CD4-positive, alpha-beta T cell (primary cell): ENCODE measurements around the gene TLE1. TPM values are rescaled to one million over a fixed set of nuclear protein-coding genes. Genes with fewer than 3 reads are reported as not detected.

ENCODE experiments used
- ATAC-seq: fragments of 200-7000 bp; cut with Tn5 transposase; one replicate; pipeline ENCODE4 v1.10.0; 2022; ENCODE audit warnings: mild to moderate bottlenecking; ENCODE audit not compliant: poor library complexity
- CTCF ChIA-PET: fragments of 350-600 bp; sonication (Branson Sonifier 250); formaldehyde crosslinking; loops from one replicate; lab custom pipeline; 2021; ENCODE audit warnings: antibody characterized with exemption, inconsistent platforms; lab: Charles Lee
- POLR2A ChIA-PET: fragments of 350-600 bp; sonication (Branson Sonifier 250); formaldehyde crosslinking; loops from one replicate; lab custom pipeline; 2021; ENCODE audit warnings: antibody characterized with exemption, inconsistent platforms; lab: Charles Lee
- DNase-seq, 14 experiments: peaks; one replicate each; pipeline ENCODE4 v3.0.0-alpha.2; 2013 to 2020; ENCODE audit warnings: mixed read lengths in 2 of 14
- H3K27ac ChIP-seq, 2 donors: one replicate each; pipeline versions ENCODE4 v1.5.1 to v1.7.0; 2013; ENCODE audit warnings: low read length in 2 of 2, low read depth in 1 of 2, mild to moderate bottlenecking in 1 of 2
- H3K27me3 ChIP-seq, 2 experiments: 1 replicate in 1 of 2; 2 replicates in 1 of 2; pipeline versions ENCODE4 v1.6.1 to v1.7.0; 2013; ENCODE audit warnings: low read length in 2 of 2, control low read depth in 1 of 2, mild to moderate bottlenecking in 1 of 2, moderate library complexity in 1 of 2; ENCODE audit not compliant: insufficient read depth in 2 of 2, control insufficient read depth in 1 of 2
- H3K36me3 ChIP-seq: one replicate; pipeline ENCODE4 v1.6.1; 2013; ENCODE audit warnings: low read length, control low read depth; ENCODE audit not compliant: insufficient read depth
- H3K4me1 ChIP-seq: one replicate; pipeline ENCODE4 v1.6.1; 2013; ENCODE audit warnings: low read length, control low read depth; ENCODE audit not compliant: insufficient read depth
- H3K4me3 ChIP-seq: one replicate; pipeline ENCODE4 v1.5.1; 2013; ENCODE audit warnings: mild to moderate bottlenecking, low read length, moderate library complexity
- H3K9me3 ChIP-seq, 2 experiments: 1 replicate in 1 of 2; 2 replicates in 1 of 2; pipeline versions ENCODE4 v1.6.1 to v1.7.0; 2013; ENCODE audit warnings: low read length in 2 of 2, mild to moderate bottlenecking in 2 of 2, control low read depth in 1 of 2, moderate library complexity in 1 of 2; ENCODE audit not compliant: control insufficient read depth in 1 of 2, insufficient read depth in 1 of 2
- H3K27ac Mint-ChIP-seq: one replicate; pipeline ENCODE4 v1.8.0; 2020; ENCODE audit warnings: mixed read lengths
- H3K27me3 Mint-ChIP-seq: one replicate; pipeline ENCODE4 v1.8.0; 2021; ENCODE audit warnings: mixed read lengths
- H3K36me3 Mint-ChIP-seq: one replicate; pipeline ENCODE4 v1.8.0; 2021; ENCODE audit warnings: low read depth, mixed read lengths
- H3K4me1 Mint-ChIP-seq: one replicate; pipeline ENCODE4 v1.8.0; 2021; ENCODE audit warnings: low read depth, mixed read lengths
- H3K4me3 Mint-ChIP-seq: one replicate; pipeline ENCODE4 v1.8.0; 2020; ENCODE audit warnings: mild to moderate bottlenecking, mixed read lengths
- H3K9me3 Mint-ChIP-seq: one replicate; pipeline ENCODE4 v1.8.0; 2020; ENCODE audit warnings: mixed read lengths
- CTCF ChIP-seq: fragments of 200-600 bp; IDR thresholded peaks from one replicate; pipeline ENCODE4 v1.8.0; 2022; ENCODE audit warnings: antibody characterized with exemption, mild to moderate bottlenecking
- intact Hi-C, 2 experiments: fragments of 100-400 bp; cut with DNase I in 1 of 2; cut with micrococcal nuclease in 1 of 2; formaldehyde crosslinking; loops; one replicate each; pipeline versions ENCODE4 v1.15.1 to v1.9.0; 2023 to 2025; cut with DNase I, micrococcal nuclease
- total RNA-seq, 174 experiments: library from RNA in 2 of 174; stranded (reverse) in 2 of 174; gene quantifications; one replicate each; pipeline ENCODE4 v1.2.3 and lab custom pipeline; 2021 to 2026

TLE1 gene
- total RNA-seq, 2 experiments from 2014 or later, result 3.4 to 3.5 TPM

GRCh38 chr9:81601639-81602623, 87.4 kb downstream of the TLE1 start:
- H3K4me1 ChIP-seq, result no peaks in the 10 kb centered on the region
- no peak for DNase-seq
- no peak overlapping the region for H3K4me3 Mint-ChIP-seq
- POLR2A ChIA-PET, result no interaction called here
- no peak for ATAC-seq
- H3K9me3 Mint-ChIP-seq, result no peaks in the 10 kb centered on the region
- peaks cover 0 to 8% of the 10 kb centered on the region in 2 experiments for H3K9me3 ChIP-seq
- no peaks in the 10 kb centered on the region for H3K36me3 Mint-ChIP-seq
- no peak overlapping the region for H3K27ac Mint-ChIP-seq
- CTCF ChIA-PET, result no interaction called here
- H3K27ac ChIP-seq, result no peak overlapping the region
- H3K27me3 Mint-ChIP-seq, result no peaks in the 10 kb centered on the region
- no peak overlapping the region for H3K4me3 ChIP-seq
- TF ChIP-seq CTCF, result no peak
- H3K4me1 Mint-ChIP-seq, result peaks cover 4% of the 10 kb centered on the region
- intact Hi-C loops, result no loop called here
- H3K36me3 ChIP-seq, result no peaks in the 10 kb centered on the region
- no peaks in the 10 kb centered on the region for H3K27me3 ChIP-seq

- Histone ChIP-seq H3K4me3 (no peak overlapping the region), H3K36me3 (no peaks in the 10 kb centered on the region), H3K27me3 (no peaks in the 10 kb centered on the region), H3K9me3 (peaks cover 0 to 8% of the 10 kb centered on the region in 2 experiments), H3K4me1 (no peaks in the 10 kb centered on the region), H3K27ac (no peak overlapping the region)
- ChIA-PET POLR2A (no interaction called here), CTCF (no interaction called here)
- no peak for TF ChIP-seq CTCF
- Mint-ChIP-seq H3K27ac (no peak overlapping the region), H3K27me3 (no peaks in the 10 kb centered on the region), H3K9me3 (no peaks in the 10 kb centered on the region), H3K4me3 (no peak overlapping the region), H3K4me1 (peaks cover 9% of the 10 kb centered on the region), H3K36me3 (no peaks in the 10 kb centered on the region)
- ATAC-seq (no peak), DNase-seq (no peak)
- intact Hi-C loops, result no loop called here
Observed at GRCh38 chr9:81600631-81601030, 88.7 kb downstream of the TLE1 start.

GRCh38 chr9:81599837-81600236, 89.5 kb downstream of the TLE1 start:
- Histone ChIP-seq H3K27me3 (no peaks in the 10 kb centered on the region), H3K4me3 (no peak overlapping the region), H3K27ac (no peak overlapping the region), H3K4me1 (no peaks in the 10 kb centered on the region), H3K36me3 (no peaks in the 10 kb centered on the region), H3K9me3 (peaks cover 0 to 8% of the 10 kb centered on the region in 2 experiments)
- ChIA-PET POLR2A (no interaction called here), CTCF (no interaction called here)
- H3K27me3 Mint-ChIP-seq, result no peaks in the 10 kb centered on the region
- no peaks in the 10 kb centered on the region for H3K36me3 Mint-ChIP-seq
- H3K4me3 Mint-ChIP-seq, result no peak overlapping the region
- peaks cover 9% of the 10 kb centered on the region for H3K4me1 Mint-ChIP-seq
- DNase-seq (no peak), ATAC-seq (no peak)
- intact Hi-C loops, result no loop called here
- no peaks in the 10 kb centered on the region for H3K9me3 Mint-ChIP-seq
- no peak for TF ChIP-seq CTCF
- H3K27ac Mint-ChIP-seq, result no peak overlapping the region
